K562 (cell line): ENCODE results near the gene IRF1. TPM values are rescaled to one million over a fixed set of nuclear protein-coding genes. Genes with fewer than 3 reads are reported as not detected.
A peak's percentile ranks its signal among the peaks of the same experiment; 100 is the strongest.

Experiments used
- DDX20 ChIP-seq: fragments of 450-650 bp; IDR thresholded peaks from 2 replicates; pipeline ENCODE4 v1.6.1; 2016; ENCODE audit warnings: missing genetic modification characterization, low read depth, mild to moderate bottlenecking, missing compliant biosample characterization, moderate library complexity
- ELF4 ChIP-seq: fragments of 450-650 bp; formaldehyde crosslinking; IDR thresholded peaks from 2 replicates; pipeline ENCODE4 v1.4.0; 2022; ENCODE audit warnings: missing genetic modification characterization
- HDAC2 ChIP-seq: fragments of 450-650 bp; IDR thresholded peaks from 2 replicates; pipeline ENCODE4 v1.6.1; 2016; ENCODE audit warnings: mild to moderate bottlenecking
- HNRNPLL ChIP-seq: fragments of 200-400 bp; formaldehyde crosslinking; IDR thresholded peaks from 2 replicates; pipeline ENCODE4 v1.6.1; 2017; ENCODE audit warnings: low read length, low read depth, mild to moderate bottlenecking; ENCODE audit not compliant: poor library complexity, severe bottlenecking
- PHF21A ChIP-seq: fragments of 450-650 bp; IDR thresholded peaks from 2 replicates; pipeline ENCODE4 v1.6.1; 2017; ENCODE audit warnings: low read depth, borderline replicate concordance
- RBM17 ChIP-seq: fragments of 200-400 bp; formaldehyde crosslinking; IDR thresholded peaks from 2 replicates; pipeline ENCODE4 v1.6.1; 2017; ENCODE audit warnings: low read depth, mild to moderate bottlenecking, low read length, borderline replicate concordance
- SAFB2 ChIP-seq: fragments of 200-400 bp; formaldehyde crosslinking; IDR thresholded peaks from 2 replicates; pipeline ENCODE4 v1.6.1; 2018; ENCODE audit warnings: borderline replicate concordance, low read length, low read depth, moderate library complexity; ENCODE audit not compliant: severe bottlenecking
- SRSF1 ChIP-seq: fragments of 200-400 bp; formaldehyde crosslinking; IDR thresholded peaks from 2 replicates; pipeline ENCODE4 v1.6.1; 2017; ENCODE audit warnings: mild to moderate bottlenecking, low read depth, low read length, moderate library complexity
- polyA plus RNA-seq, 8 experiments: library from polyadenylated mRNA; depleted of rRNA in 4 of 8; stranded (reverse) in 5 of 8; unstranded in 3 of 8; fragments of >200 nt; fragmentation: Nextera tagmentation in 2 of 8; fragmentation: Illumina TruSeq in 1 of 8; extraction: Ambion mirVana in 2 of 8; extraction: Trizol in 1 of 8; gene quantifications; 2 replicates each; pipeline versions ENCODE4 v1.2.1 to v1.2.3, GENCODE V29; 2011 to 2014; ENCODE audit warnings: inconsistent platforms in 1 of 8, missing spikeins in 1 of 8
- total RNA-seq, 7 experiments: library from RNA; depleted of rRNA in 6 of 7; stranded (reverse); fragments of >200 nt in 6 of 7; fragmentation: Illumina TruSeq in 2 of 7; extraction: Trizol in 2 of 7; gene quantifications; 2 replicates each; pipeline versions ENCODE4 v1.2.1 to v1.2.3, GENCODE V29; 2011 to 2021; ENCODE audit warnings: low replicate concordance in 1 of 7
- TF ChIP-seq, protein P1 (sequence below): fragments of 250-450 bp; sonication (Bioruptor Pico); IDR thresholded peaks from 2 replicates; pipeline ENCODE4 v1.5.0; 2020; ENCODE audit warnings: mild to moderate bottlenecking
- TF ChIP-seq, protein P2 (sequence below): fragments of 250-450 bp; sonication (Bioruptor Pico); IDR thresholded peaks from 2 replicates; pipeline ENCODE4 v1.4.0; 2020
- TF ChIP-seq, protein P3 (sequence below): fragments of 450-650 bp; IDR thresholded peaks from 2 replicates; pipeline ENCODE4 v1.6.1; 2016
- TF ChIP-seq, protein P4 (sequence below): sonication (generic); formaldehyde crosslinking; IDR thresholded peaks from 2 replicates; pipeline ENCODE4 v1.8.1; 2023; ENCODE audit warnings: mild to moderate bottlenecking, missing genetic modification reagents, moderate library complexity
- TF ChIP-seq, protein P5 (sequence below): fragments of 250-450 bp; sonication (Bioruptor Pico); IDR thresholded peaks from 2 replicates; pipeline ENCODE4 v1.4.0; 2020; ENCODE audit warnings: mild to moderate bottlenecking, moderate library complexity

IRF1 gene
- total and polyA plus RNA-seq, 9 of the 15 experiments (the other 6 are each of a cell fraction or from before 2014, with no cell fraction given), result 1.1 to 12.3 (median 5.9) TPM

DNA sequence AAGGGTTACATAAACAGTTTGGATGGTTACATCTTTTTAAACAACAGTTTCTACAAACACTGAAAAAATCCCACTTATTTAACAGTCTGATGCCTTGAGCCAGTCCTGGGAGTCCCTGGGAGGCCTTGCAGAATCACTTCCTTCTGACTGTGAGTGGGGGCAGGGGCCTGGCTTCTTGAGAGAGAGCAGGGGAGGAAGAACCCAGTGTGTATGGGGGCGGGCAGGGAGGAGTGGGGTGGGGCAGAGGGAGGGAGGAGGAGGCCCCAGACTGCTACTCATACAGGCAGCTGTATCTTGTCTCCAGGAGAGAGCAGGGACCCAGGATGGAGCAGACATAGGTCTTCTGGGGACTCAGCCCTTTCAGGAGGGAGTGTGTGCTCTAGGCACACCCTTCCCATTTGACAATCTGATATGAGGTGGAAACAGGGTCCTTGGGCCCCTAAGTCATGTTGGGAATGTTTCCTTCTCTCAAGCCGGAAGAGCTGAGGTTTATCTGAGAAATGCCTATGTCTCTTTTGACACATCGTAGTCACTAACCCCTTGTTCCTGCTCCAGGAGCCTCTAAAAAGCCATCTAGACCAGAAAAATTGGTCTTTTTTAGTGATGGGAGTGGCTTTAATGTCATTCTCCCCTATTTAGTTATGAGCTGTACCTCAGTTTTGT, 52.8 kb downstream of the IRF1 start (continued):
- TF ChIP-seq, protein P1, sequence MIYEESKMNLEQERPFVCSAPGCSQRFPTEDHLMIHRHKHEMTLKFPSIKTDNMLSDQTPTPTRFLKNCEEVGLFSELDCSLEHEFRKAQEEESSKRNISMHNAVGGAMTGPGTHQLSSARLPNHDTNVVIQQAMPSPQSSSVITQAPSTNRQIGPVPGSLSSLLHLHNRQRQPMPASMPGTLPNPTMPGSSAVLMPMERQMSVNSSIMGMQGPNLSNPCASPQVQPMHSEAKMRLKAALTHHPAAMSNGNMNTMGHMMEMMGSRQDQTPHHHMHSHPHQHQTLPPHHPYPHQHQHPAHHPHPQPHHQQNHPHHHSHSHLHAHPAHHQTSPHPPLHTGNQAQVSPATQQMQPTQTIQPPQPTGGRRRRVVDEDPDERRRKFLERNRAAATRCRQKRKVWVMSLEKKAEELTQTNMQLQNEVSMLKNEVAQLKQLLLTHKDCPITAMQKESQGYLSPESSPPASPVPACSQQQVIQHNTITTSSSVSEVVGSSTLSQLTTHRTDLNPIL (CRISPR knock-in tag), result no peak
- TF ChIP-seq, protein P2, sequence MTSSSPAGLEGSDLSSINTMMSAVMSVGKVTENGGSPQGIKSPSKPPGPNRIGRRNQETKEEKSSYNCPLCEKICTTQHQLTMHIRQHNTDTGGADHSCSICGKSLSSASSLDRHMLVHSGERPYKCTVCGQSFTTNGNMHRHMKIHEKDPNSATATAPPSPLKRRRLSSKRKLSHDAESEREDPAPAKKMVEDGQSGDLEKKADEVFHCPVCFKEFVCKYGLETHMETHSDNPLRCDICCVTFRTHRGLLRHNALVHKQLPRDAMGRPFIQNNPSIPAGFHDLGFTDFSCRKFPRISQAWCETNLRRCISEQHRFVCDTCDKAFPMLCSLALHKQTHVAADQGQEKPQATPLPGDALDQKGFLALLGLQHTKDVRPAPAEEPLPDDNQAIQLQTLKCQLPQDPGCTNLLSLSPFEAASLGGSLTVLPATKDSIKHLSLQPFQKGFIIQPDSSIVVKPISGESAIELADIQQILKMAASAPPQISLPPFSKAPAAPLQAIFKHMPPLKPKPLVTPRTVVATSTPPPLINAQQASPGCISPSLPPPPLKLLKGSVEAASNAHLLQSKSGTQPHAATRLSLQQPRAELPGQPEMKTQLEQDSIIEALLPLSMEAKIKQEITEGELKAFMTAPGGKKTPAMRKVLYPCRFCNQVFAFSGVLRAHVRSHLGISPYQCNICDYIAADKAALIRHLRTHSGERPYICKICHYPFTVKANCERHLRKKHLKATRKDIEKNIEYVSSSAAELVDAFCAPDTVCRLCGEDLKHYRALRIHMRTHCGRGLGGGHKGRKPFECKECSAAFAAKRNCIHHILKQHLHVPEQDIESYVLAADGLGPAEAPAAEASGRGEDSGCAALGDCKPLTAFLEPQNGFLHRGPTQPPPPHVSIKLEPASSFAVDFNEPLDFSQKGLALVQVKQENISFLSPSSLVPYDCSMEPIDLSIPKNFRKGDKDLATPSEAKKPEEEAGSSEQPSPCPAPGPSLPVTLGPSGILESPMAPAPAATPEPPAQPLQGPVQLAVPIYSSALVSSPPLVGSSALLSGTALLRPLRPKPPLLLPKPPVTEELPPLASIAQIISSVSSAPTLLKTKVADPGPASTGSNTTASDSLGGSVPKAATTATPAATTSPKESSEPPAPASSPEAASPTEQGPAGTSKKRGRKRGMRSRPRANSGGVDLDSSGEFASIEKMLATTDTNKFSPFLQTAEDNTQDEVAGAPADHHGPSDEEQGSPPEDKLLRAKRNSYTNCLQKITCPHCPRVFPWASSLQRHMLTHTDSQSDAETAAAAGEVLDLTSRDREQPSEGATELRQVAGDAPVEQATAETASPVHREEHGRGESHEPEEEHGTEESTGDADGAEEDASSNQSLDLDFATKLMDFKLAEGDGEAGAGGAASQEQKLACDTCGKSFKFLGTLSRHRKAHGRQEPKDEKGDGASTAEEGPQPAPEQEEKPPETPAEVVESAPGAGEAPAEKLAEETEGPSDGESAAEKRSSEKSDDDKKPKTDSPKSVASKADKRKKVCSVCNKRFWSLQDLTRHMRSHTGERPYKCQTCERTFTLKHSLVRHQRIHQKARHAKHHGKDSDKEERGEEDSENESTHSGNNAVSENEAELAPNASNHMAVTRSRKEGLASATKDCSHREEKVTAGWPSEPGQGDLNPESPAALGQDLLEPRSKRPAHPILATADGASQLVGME, result no peak
- no peak for TF ChIP-seq SAFB2
- TF ChIP-seq, protein P3, sequence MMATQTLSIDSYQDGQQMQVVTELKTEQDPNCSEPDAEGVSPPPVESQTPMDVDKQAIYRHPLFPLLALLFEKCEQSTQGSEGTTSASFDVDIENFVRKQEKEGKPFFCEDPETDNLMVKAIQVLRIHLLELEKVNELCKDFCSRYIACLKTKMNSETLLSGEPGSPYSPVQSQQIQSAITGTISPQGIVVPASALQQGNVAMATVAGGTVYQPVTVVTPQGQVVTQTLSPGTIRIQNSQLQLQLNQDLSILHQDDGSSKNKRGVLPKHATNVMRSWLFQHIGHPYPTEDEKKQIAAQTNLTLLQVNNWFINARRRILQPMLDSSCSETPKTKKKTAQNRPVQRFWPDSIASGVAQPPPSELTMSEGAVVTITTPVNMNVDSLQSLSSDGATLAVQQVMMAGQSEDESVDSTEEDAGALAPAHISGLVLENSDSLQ, result no peak
- TF ChIP-seq PHF21A, result no peak
- TF ChIP-seq, protein P4, sequence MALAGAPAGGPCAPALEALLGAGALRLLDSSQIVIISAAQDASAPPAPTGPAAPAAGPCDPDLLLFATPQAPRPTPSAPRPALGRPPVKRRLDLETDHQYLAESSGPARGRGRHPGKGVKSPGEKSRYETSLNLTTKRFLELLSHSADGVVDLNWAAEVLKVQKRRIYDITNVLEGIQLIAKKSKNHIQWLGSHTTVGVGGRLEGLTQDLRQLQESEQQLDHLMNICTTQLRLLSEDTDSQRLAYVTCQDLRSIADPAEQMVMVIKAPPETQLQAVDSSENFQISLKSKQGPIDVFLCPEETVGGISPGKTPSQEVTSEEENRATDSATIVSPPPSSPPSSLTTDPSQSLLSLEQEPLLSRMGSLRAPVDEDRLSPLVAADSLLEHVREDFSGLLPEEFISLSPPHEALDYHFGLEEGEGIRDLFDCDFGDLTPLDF (CRISPR knock-in tag), result no peak
- no peak for TF ChIP-seq DDX20 (tag)
- TF ChIP-seq, protein P5, sequence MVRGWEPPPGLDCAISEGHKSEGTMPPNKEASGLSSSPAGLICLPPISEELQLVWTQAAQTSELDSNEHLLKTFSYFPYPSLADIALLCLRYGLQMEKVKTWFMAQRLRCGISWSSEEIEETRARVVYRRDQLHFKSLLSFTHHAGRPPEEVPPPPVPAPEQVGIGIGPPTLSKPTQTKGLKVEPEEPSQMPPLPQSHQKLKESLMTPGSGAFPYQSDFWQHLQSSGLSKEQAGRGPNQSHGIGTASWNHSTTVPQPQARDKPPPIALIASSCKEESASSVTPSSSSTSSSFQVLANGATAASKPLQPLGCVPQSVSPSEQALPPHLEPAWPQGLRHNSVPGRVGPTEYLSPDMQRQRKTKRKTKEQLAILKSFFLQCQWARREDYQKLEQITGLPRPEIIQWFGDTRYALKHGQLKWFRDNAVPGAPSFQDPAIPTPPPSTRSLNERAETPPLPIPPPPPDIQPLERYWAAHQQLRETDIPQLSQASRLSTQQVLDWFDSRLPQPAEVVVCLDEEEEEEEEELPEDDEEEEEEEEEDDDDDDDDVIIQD (CRISPR knock-in tag), result no peak
- no peak for TF ChIP-seq SRSF1
- 0 out of 2 replicates have a peak, but pooled peaks have one; percentile 10 for TF ChIP-seq HDAC2
- TF ChIP-seq RBM17, result no peak
- TF ChIP-seq ELF4 (CRISPR knock-in tag), result no peak
- TF ChIP-seq HNRNPLL, result no peak
